Stomach (tissue), 4 donors: Measurements from ENCODE around the gene MPV17L2.

Experiments
- EP300 ChIP-seq: sonication (generic); formaldehyde crosslinking; IDR thresholded peaks from one replicate; pipeline ENCODE4 v1.6.1; 2017; ENCODE audit warnings: antibody characterized with exemption
- POLR2A ChIP-seq, 4 donors: fragments of 450-650 bp; IDR thresholded peaks; one replicate each; pipeline ENCODE4 v1.6.1; 2016; ENCODE audit warnings: antibody characterized with exemption in 4 of 4, control low read depth in 2 of 4, mild to moderate bottlenecking in 1 of 4, moderate library complexity in 1 of 4
- POLR2AphosphoS5 ChIP-seq, 3 donors: sonication (generic); formaldehyde crosslinking; IDR thresholded peaks; one replicate each; pipeline ENCODE4 v1.6.1; 2016; ENCODE audit warnings: antibody characterized with exemption in 3 of 3
- TF ChIP-seq, protein P1 (sequence below), 7 experiments: fragments of 450-650 bp in 4 of 7; fragments of 200-600 bp in 3 of 7; sonication (generic) in 3 of 7; IDR thresholded peaks; one replicate each; pipeline ENCODE4 v1.5.1; 2016 to 2019; ENCODE audit warnings: antibody characterized with exemption in 7 of 7, control low read depth in 2 of 7, mild to moderate bottlenecking in 1 of 7

DNA sequence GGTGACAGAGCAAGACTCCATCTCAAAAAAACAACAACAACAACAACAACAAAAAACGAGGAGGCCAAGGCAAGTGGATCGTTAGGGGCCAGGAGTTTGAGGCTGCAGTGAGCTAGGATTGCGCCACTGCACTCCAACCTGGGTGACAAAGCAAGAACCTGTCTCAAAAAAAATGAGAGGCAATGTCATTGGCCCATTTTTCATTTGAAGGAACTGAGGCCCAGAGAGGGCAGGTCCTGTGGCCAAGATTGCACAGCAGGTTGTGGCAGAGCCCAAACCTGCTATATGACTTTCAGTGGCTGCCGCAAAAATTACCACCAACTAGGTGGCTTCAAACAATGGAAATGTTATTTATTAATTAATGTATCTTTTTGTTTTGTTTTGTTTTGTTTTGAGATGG is 34.6 kb upstream of the MPV17L2 start:
- TF ChIP-seq, protein P1, sequence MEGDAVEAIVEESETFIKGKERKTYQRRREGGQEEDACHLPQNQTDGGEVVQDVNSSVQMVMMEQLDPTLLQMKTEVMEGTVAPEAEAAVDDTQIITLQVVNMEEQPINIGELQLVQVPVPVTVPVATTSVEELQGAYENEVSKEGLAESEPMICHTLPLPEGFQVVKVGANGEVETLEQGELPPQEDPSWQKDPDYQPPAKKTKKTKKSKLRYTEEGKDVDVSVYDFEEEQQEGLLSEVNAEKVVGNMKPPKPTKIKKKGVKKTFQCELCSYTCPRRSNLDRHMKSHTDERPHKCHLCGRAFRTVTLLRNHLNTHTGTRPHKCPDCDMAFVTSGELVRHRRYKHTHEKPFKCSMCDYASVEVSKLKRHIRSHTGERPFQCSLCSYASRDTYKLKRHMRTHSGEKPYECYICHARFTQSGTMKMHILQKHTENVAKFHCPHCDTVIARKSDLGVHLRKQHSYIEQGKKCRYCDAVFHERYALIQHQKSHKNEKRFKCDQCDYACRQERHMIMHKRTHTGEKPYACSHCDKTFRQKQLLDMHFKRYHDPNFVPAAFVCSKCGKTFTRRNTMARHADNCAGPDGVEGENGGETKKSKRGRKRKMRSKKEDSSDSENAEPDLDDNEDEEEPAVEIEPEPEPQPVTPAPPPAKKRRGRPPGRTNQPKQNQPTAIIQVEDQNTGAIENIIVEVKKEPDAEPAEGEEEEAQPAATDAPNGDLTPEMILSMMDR (IDR thresholded peaks at IDR 0.05), result no peak
- TF ChIP-seq EP300 (no peak), POLR2AphosphoS5 (IDR thresholded peaks at IDR 0.05) (no peak), POLR2A (IDR thresholded peaks at IDR 0.05) (no peak)
